ENCODE measurements around the gene MED25. TPM values are rescaled to one million over a fixed set of nuclear protein-coding genes. Genes with fewer than 3 reads are reported as not detected.
A peak's percentile ranks its signal among the peaks of the same experiment; 100 is the strongest.

Gene MED25
- total and polyA plus RNA-seq, 9 of the 15 experiments (the other 6 are each of a cell fraction or from before 2014, with no cell fraction given), result 4.1 to 93.9 (median 19.3) TPM

- TF ChIP-seq NCOA4 (IDR thresholded peaks at IDR 0.05; ENCODE audit: partially characterized antibody), result no peak
- TF ChIP-seq ZNF23 (CRISPR knock-in tag; IDR thresholded peaks at IDR 0.05), result no peak
- TF ChIP-seq ADNP (tag; IDR thresholded peaks at IDR 0.05), result no peak
- TF ChIP-seq ZNF695 (CRISPR knock-in tag; IDR thresholded peaks at IDR 0.05), result no peak
- no peak for TF ChIP-seq SETDB1 (IDR thresholded peaks at IDR 0.05; ENCODE audit: low read length)
- TF ChIP-seq TOE1 (IDR thresholded peaks at IDR 0.05; ENCODE audit: borderline replicate concordance), result peak; percentile 97
- TF ChIP-seq TOE1 (CRISPR knock-in tag; IDR thresholded peaks at IDR 0.05; ENCODE audit: borderline replicate concordance, low read depth), result 0 out of 2 replicates have a peak, but pooled peaks have one; percentile 14
- no peak for TF ChIP-seq SRSF1 (IDR thresholded peaks at IDR 0.05; ENCODE audit: low read depth, low read length)
- TF ChIP-seq XRCC4 (IDR thresholded peaks at IDR 0.05; ENCODE audit: extremely low read depth, insufficient read depth, insufficient read length), result no peak
- TF ChIP-seq HCFC1 (IDR thresholded peaks at IDR 0.05; ENCODE audit: low read depth, low read length), result peak; percentile 79
- no peak; the same call in 1 of the 2 replicates for TF ChIP-seq ZNF24 (IDR thresholded peaks at IDR 0.05)
- TF ChIP-seq STAG1 (CRISPR knock-in tag; IDR thresholded peaks at IDR 0.05; ENCODE audit: borderline replicate concordance), result no peak
- TF ChIP-seq ZNF780A (CRISPR knock-in tag; IDR thresholded peaks at IDR 0.05), result no peak
- TF ChIP-seq EWSR1 (IDR thresholded peaks at IDR 0.05; ENCODE audit: borderline replicate concordance, low read depth, partially characterized antibody), result no peak
- TF ChIP-seq RBFOX2 (IDR thresholded peaks at IDR 0.05; ENCODE audit: low read depth, low read length), result peak; percentile 86
- TF ChIP-seq REST (IDR thresholded peaks at IDR 0.05; ENCODE audit: borderline replicate concordance), result peak; percentile 90
- TF ChIP-seq REST (CRISPR knock-in tag; IDR thresholded peaks at IDR 0.05; ENCODE audit: low read depth), result peak; percentile 19
- TF ChIP-seq CTCFL (IDR thresholded peaks at IDR 0.05; ENCODE audit: borderline replicate concordance, insufficient read depth, low read depth, low read length, poor library complexity, severe bottlenecking), result no peak
Observed at GRCh38 chr19:49877020-49877878, 59.2 kb downstream of the MED25 start, which contains the start of the genes AKT1S1 and TBC1D17 (continued).

All from K562 (cell line).